GM12875 (cell line): ENCODE measurements around the gene SOCS7.

Experiments used
- H3K4me3 ChIP-seq: one replicate; pipeline ENCODE4 v1.5.1; 2011; ENCODE audit warnings: low read depth, low read length, control low read depth
- CTCF ChIP-seq: IDR thresholded peaks from 2 replicates; pipeline ENCODE4 v1.5.1; 2011; ENCODE audit warnings: low read depth, mild to moderate bottlenecking, control low read depth, inconsistent platforms, low read length, moderate library complexity, borderline replicate concordance; ENCODE audit not compliant: insufficient read depth

The SOCS7 gene

GRCh38 chr17:38324141-38324697 lies 27.4 kb upstream of the SOCS7 start:
- no peak for TF ChIP-seq CTCF
- H3K4me3 ChIP-seq = no peak overlapping the region

GRCh38 chr17:38324772-38325171 lies 26.9 kb upstream of the SOCS7 start:
- TF ChIP-seq CTCF = no peak
- no peak overlapping the region for H3K4me3 ChIP-seq

DNA sequence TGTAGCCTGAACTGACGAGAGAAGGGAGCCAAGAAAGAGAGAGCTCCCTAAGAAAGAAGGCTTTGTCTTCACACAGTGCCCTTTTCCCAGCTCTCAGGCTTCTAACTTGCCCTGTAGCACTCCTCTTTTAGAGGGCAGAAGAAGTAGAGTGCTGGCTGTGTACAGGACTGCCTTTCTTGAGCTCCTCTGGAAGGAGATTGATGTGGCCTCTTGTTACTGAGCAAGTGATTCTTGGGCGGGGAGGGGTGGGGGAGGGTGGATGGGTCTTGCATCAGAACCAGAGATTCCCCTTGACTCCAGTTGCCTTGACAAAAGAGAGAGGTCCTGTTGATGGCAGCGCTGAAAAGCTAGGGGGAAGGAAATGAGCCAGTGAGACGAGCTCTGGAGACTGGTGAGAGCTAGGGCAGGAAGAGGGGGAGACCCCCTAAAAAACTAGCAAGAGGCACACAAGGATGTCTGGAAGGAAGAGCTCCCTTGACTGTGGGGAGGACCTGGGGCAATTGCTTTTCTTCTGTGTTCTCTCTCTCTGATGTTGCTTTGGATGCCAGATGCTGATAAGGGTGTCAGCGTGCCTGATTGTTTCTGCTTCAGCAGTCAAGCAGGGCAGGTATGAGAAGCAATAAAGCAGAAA lies 26.3 kb upstream of the SOCS7 start:
- TF ChIP-seq CTCF = no peak

GRCh38 chr17:38326996-38327792 lies 24.4 kb upstream of the SOCS7 start:
- no peak for TF ChIP-seq CTCF
- no peak overlapping the region for H3K4me3 ChIP-seq

More for the DNA sequence above, 26.3 kb upstream of the SOCS7 start:
- no peak overlapping the region for H3K4me3 ChIP-seq

DNA sequence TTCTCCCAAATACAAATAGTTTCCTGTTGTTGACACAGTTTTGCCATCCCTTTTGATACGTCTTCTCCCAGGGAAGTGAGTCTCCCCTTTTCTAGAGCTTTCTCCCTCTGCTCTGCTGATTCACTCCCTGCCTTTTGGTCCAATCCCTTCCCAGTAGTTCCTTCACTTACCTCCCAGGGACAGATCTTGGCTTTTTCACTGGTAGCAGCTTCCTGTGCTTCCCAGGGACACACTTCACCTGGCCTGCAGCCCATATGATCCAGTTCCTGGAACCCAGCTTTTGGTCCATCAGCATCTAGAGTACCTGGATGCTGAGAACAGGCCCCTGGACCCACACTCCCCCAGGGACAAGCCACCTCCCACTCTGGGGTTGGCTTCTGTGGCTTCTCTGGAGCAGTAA lies 23.7 kb upstream of the SOCS7 start:
- no peak overlapping the region for H3K4me3 ChIP-seq
- no peak for TF ChIP-seq CTCF

GRCh38 chr17:38328620-38329019 lies 23.0 kb upstream of the SOCS7 start:
- H3K4me3 ChIP-seq = no peak overlapping the region

More at GRCh38 chr17:38328620-38329019, 23.0 kb upstream of the SOCS7 start:
- no peak for TF ChIP-seq CTCF
